LNCaP clone FGC (cell line): ENCODE data around the gene TMEM35B.
"Not testable (repeated sequence)": the region's sequence is repeated elsewhere in the genome, so short reads cannot be mapped to it uniquely, and the experiment has no call there.

Experiments
- DNase-seq: peaks from one replicate; pipeline ENCODE4 v3.0.0-alpha.2; 2011; ENCODE audit warnings: low read depth
- H3K4me3 ChIP-seq: 2 replicates; pipeline ENCODE4 v1.5.1; 2011; ENCODE audit warnings: mild to moderate bottlenecking, low read depth, low read length, control low read depth
- CTCF ChIP-seq: IDR thresholded peaks from 2 replicates; pipeline ENCODE4 v1.5.1; 2012; ENCODE audit warnings: mild to moderate bottlenecking; ENCODE audit not compliant: control insufficient read depth, insufficient read depth; ENCODE audit errors: extremely low read depth

Gene TMEM35B

GRCh38 chr1:34987018-34987417, 1.9 kb upstream of the TMEM35B start:
- H3K4me3 ChIP-seq = no peak overlapping the region
- TF ChIP-seq CTCF = no peak
- peak; percentile 21 for DNase-seq

- peak overlapping the region; percentile 72 for H3K4me3 ChIP-seq
- DNase-seq = not testable (repeated sequence)
Measured at GRCh38 chr1:34985609-34985904, 410 bp upstream of the TMEM35B start.

GRCh38 chr1:34984435-34984792, 733 bp downstream of the TMEM35B start:
- peak overlapping the region; percentile 72 for H3K4me3 ChIP-seq
- no peak for TF ChIP-seq CTCF
- no peak for DNase-seq

GRCh38 chr1:34983700-34984355, 1.3 kb downstream of the TMEM35B start:
- H3K4me3 ChIP-seq = peak overlapping the region; percentile 72
- DNase-seq = no peak
- no peak for TF ChIP-seq CTCF

GRCh38 chr1:34982820-34983376, 2.2 kb downstream of the TMEM35B start:
- DNase-seq = no peak
- TF ChIP-seq CTCF = no peak
- no peak overlapping the region for H3K4me3 ChIP-seq

GRCh38 chr1:34980715-34981114, 4.4 kb downstream of the TMEM35B start:
- no peak for TF ChIP-seq CTCF
- H3K4me3 ChIP-seq = no peak overlapping the region
- no peak for DNase-seq

- TF ChIP-seq CTCF = no peak
- H3K4me3 ChIP-seq = no peak overlapping the region
- DNase-seq = no peak
Measured at GRCh38 chr1:34978921-34979320, 6.2 kb downstream of the TMEM35B start.
